Panc1 (cell line): ENCODE data around the gene LYST. TPM values are rescaled to one million over a fixed set of nuclear protein-coding genes. Genes with fewer than 3 reads are reported as not detected.

Experiments used
- ATAC-seq: fragments of 200-7000 bp; cut with Tn5 transposase; 2 replicates; pipeline ENCODE4 v1.9.1; 2020; ENCODE audit warnings: mild to moderate bottlenecking, moderate library complexity
- BruUV-seq: library from RNA; stranded (reverse); fragments of 400-500 nt; replicated peaks from 2 replicates; lab custom pipeline; 2021; lab: Mats Ljungman, UMichigan
- CTCF ChIA-PET: fragments of 300-600 bp; sonication (Branson Sonifier 250); formaldehyde crosslinking; loops from one replicate; lab custom pipeline; 2022; ENCODE audit warnings: antibody characterized with exemption; lab: Charles Lee
- POLR2A ChIA-PET: fragments of 300-600 bp; sonication (Branson Sonifier 250); formaldehyde crosslinking; loops from one replicate; lab custom pipeline; 2022; ENCODE audit warnings: antibody characterized with exemption; lab: Charles Lee
- DNase-seq: peaks from one replicate; pipeline ENCODE4 v3.0.0-alpha.2; 2010; ENCODE audit warnings: low read depth, low spot score
- H3K27ac ChIP-seq: 2 replicates; pipeline ENCODE4 v1.5.1; 2011; ENCODE audit warnings: mild to moderate bottlenecking, low read length, inconsistent platforms
- H3K27me3 ChIP-seq: fragments of 200-500 bp; sonication (Bioruptor generic); 2 replicates; pipeline ENCODE4 v1.6.0; 2014; ENCODE audit warnings: low read length, inconsistent platforms; ENCODE audit not compliant: control insufficient read depth, insufficient read depth
- H3K36me3 ChIP-seq: fragments of 200-500 bp; sonication (Bioruptor generic); 2 replicates; pipeline ENCODE4 v1.5.1; 2014; ENCODE audit warnings: inconsistent platforms, mild to moderate bottlenecking, low read length, moderate library complexity; ENCODE audit not compliant: control insufficient read depth, insufficient read depth
- H3K4me1 ChIP-seq: 2 replicates; pipeline ENCODE4 v1.5.1; 2011; ENCODE audit warnings: inconsistent platforms, mild to moderate bottlenecking, low read length, moderate library complexity; ENCODE audit not compliant: control insufficient read depth, insufficient read depth
- H3K4me3 ChIP-seq, 2 experiments: 2 replicates each; pipeline ENCODE4 v1.5.1; 2011 to 2012; ENCODE audit warnings: low read depth in 2 of 2, low read length in 2 of 2, mild to moderate bottlenecking in 2 of 2, inconsistent platforms in 1 of 2, moderate library complexity in 1 of 2
- H3K9me3 ChIP-seq: fragments of 200-500 bp; sonication (Bioruptor generic); 2 replicates; pipeline ENCODE4 v1.5.1; 2014; ENCODE audit warnings: low read depth, mild to moderate bottlenecking, inconsistent platforms, low read length, moderate library complexity; ENCODE audit not compliant: control insufficient read depth, insufficient read depth
- CTCF ChIP-seq: fragments of 450-650 bp; IDR thresholded peaks from 2 replicates; pipeline ENCODE4 v1.5.1; 2017; ENCODE audit warnings: mild to moderate bottlenecking
- POLR2AphosphoS5 ChIP-seq: IDR thresholded peaks from 2 replicates; pipeline ENCODE4 v1.6.1; 2012; ENCODE audit warnings: mild to moderate bottlenecking, low read depth, low read length, moderate library complexity
- SIN3A ChIP-seq: IDR thresholded peaks from 2 replicates; pipeline ENCODE4 v1.6.1; 2012; ENCODE audit warnings: low read depth, mild to moderate bottlenecking, low read length, moderate library complexity, borderline replicate concordance; ENCODE audit not compliant: insufficient read depth
- TCF7L2 ChIP-seq: IDR thresholded peaks from 2 replicates; pipeline ENCODE4 v1.6.1; 2011; ENCODE audit warnings: mild to moderate bottlenecking, low read depth, low read length, inconsistent platforms
- in situ Hi-C: cut with HindIII; loops from 2 replicates; pipeline ENCODE4 v1.10.0; 2016; ENCODE audit warnings: low sequenced_read_pairs, low pct_unique_long_range_greater_than_20kb
- intact Hi-C: fragments of 100-400 bp; cut with micrococcal nuclease; formaldehyde crosslinking; loops from one replicate; pipeline ENCODE4 v1.10.0; 2022; ENCODE audit not compliant: unreplicated experiment
- total RNA-seq: library from RNA; stranded (reverse); gene quantifications from one replicate; pipeline ENCODE4 v1.2.1, GENCODE V29; 2021; ENCODE audit not compliant: unreplicated experiment
- TF ChIP-seq, protein P1 (sequence below), 2 experiments: IDR thresholded peaks; 2 replicates each; pipeline ENCODE4 v1.6.1; 2011 to 2012; ENCODE audit warnings: low read depth in 2 of 2, control low read depth in 1 of 2, low read length in 1 of 2, mild to moderate bottlenecking in 1 of 2, moderate library complexity in 1 of 2; ENCODE audit not compliant: insufficient read depth in 1 of 2

Gene LYST
- total RNA-seq, 1 experiment from 2014 or later: 75.2 TPM

GRCh38 chr1:235908742-235909520 lies 42.2 kb upstream of the LYST start:
- Histone ChIP-seq H3K27me3 (no peaks in the 10 kb centered on the region), H3K9me3 (no peaks in the 10 kb centered on the region), H3K4me3 (peak overlapping the region in 1 of 2 experiments; percentile 28; a peak in 2 of 4 replicates), H3K4me1 (peaks cover 67% of the 10 kb centered on the region), H3K27ac (peak overlapping the region; percentile 99), H3K36me3 (no peaks in the 10 kb centered on the region)
- BruUV-seq: no TSS peak
- ChIA-PET CTCF (no interaction called here), POLR2A (interaction anchor here (0.6 kb wide), 1 partner anchor 83 kb away, joined by 3 read pairs; no protein-coding TSS in a partner anchor)
- TF ChIP-seq, protein P1, sequence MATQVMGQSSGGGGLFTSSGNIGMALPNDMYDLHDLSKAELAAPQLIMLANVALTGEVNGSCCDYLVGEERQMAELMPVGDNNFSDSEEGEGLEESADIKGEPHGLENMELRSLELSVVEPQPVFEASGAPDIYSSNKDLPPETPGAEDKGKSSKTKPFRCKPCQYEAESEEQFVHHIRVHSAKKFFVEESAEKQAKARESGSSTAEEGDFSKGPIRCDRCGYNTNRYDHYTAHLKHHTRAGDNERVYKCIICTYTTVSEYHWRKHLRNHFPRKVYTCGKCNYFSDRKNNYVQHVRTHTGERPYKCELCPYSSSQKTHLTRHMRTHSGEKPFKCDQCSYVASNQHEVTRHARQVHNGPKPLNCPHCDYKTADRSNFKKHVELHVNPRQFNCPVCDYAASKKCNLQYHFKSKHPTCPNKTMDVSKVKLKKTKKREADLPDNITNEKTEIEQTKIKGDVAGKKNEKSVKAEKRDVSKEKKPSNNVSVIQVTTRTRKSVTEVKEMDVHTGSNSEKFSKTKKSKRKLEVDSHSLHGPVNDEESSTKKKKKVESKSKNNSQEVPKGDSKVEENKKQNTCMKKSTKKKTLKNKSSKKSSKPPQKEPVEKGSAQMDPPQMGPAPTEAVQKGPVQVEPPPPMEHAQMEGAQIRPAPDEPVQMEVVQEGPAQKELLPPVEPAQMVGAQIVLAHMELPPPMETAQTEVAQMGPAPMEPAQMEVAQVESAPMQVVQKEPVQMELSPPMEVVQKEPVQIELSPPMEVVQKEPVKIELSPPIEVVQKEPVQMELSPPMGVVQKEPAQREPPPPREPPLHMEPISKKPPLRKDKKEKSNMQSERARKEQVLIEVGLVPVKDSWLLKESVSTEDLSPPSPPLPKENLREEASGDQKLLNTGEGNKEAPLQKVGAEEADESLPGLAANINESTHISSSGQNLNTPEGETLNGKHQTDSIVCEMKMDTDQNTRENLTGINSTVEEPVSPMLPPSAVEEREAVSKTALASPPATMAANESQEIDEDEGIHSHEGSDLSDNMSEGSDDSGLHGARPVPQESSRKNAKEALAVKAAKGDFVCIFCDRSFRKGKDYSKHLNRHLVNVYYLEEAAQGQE (IDR thresholded peaks at IDR 0.05; ENCODE audit: insufficient read depth in 1 of 2, low read depth in 2 of 2, low read length in 1 of 2): no peak
- TF ChIP-seq SIN3A: no peak
- no peak for TF ChIP-seq CTCF
- TF ChIP-seq POLR2AphosphoS5: no peak
- no peak for TF ChIP-seq TCF7L2
- in situ Hi-C loops (no loop called here), intact Hi-C loops (no loop called here)
- peak; percentile 41 for ATAC-seq
- DNase-seq: no peak

- Histone ChIP-seq H3K36me3 (no peaks in the 10 kb centered on the region), H3K4me1 (peaks cover 66% of the 10 kb centered on the region), H3K27me3 (no peaks in the 10 kb centered on the region), H3K4me3 (no peak overlapping the region), H3K9me3 (no peaks in the 10 kb centered on the region), H3K27ac (peak overlapping the region; percentile 99)
- ATAC-seq: no peak
- POLR2A ChIA-PET: no interaction called here
- BruUV-seq: no TSS peak
- intact Hi-C loops (no loop called here), in situ Hi-C loops (no loop called here)
- CTCF ChIA-PET: no interaction called here
- TF ChIP-seq SIN3A (no peak), TCF7L2 (no peak), POLR2AphosphoS5 (no peak), CTCF (no peak)
- TF ChIP-seq, protein P1 (IDR thresholded peaks at IDR 0.05; ENCODE audit: insufficient read depth in 1 of 2, low read depth in 2 of 2, low read length in 1 of 2): no peak
- no peak for DNase-seq
Measured at GRCh38 chr1:235907897-235908240, 41.2 kb upstream of the LYST start.
